GM18507 (cell line): ENCODE data around the gene ZCCHC14.

Source experiments
- DNase-seq: peaks from one replicate; pipeline ENCODE4 v3.0.0; 2011; ENCODE audit warnings: low read depth; ENCODE audit not compliant: insufficient read length; ENCODE audit errors: extremely low spot score
- FAIRE-seq: peaks from 2 replicates; lab custom pipeline; 2011; peaks lifted over from hg19 to GRCh38; lab: Jason Lieb, UNC

ZCCHC14 gene

GRCh38 chr16:87439926-87440325 is 52.9 kb downstream of the ZCCHC14 start:
- no peak for FAIRE-seq
- no peak for DNase-seq

- DNase-seq (no peak), FAIRE-seq (no peak)
Measured at GRCh38 chr16:87438611-87438985, 54.2 kb downstream of the ZCCHC14 start.

- no peak for DNase-seq
- no peak for FAIRE-seq
Measured at GRCh38 chr16:87437911-87438610, 54.8 kb downstream of the ZCCHC14 start.

- no peak for DNase-seq
- FAIRE-seq = no peak
Measured at GRCh38 chr16:87437327-87437726, 55.5 kb downstream of the ZCCHC14 start.

- FAIRE-seq = no peak
- no peak for DNase-seq
Measured at GRCh38 chr16:87436225-87437172, 56.3 kb downstream of the ZCCHC14 start.

GRCh38 chr16:87435372-87436224 is 57.2 kb downstream of the ZCCHC14 start:
- DNase-seq = no peak
- FAIRE-seq = no peak

- FAIRE-seq (no peak), DNase-seq (no peak)
Measured at GRCh38 chr16:87434146-87434667, 58.6 kb downstream of the ZCCHC14 start.

- DNase-seq (no peak), FAIRE-seq (no peak)
Measured at GRCh38 chr16:87432330-87432915, 60.4 kb downstream of the ZCCHC14 start.

- no peak for DNase-seq
- no peak for FAIRE-seq
Measured at GRCh38 chr16:87431926-87432325, 60.9 kb downstream of the ZCCHC14 start.

- DNase-seq (no peak), FAIRE-seq (no peak)
Measured at GRCh38 chr16:87426423-87427215, 66.2 kb downstream of the ZCCHC14 start.

GRCh38 chr16:87425941-87426340 is 66.9 kb downstream of the ZCCHC14 start:
- FAIRE-seq (no peak), DNase-seq (no peak)

- FAIRE-seq (no peak), DNase-seq (no peak)
Measured at GRCh38 chr16:87424266-87424665, 68.6 kb downstream of the ZCCHC14 start.

- DNase-seq = no peak
Measured at GRCh38 chr16:87423429-87423828, 69.4 kb downstream of the ZCCHC14 start.

GRCh38 chr16:87422106-87422505 is 70.7 kb downstream of the ZCCHC14 start:
- DNase-seq (no peak), FAIRE-seq (no peak)

More at GRCh38 chr16:87423429-87423828, 69.4 kb downstream of the ZCCHC14 start:
- FAIRE-seq = no peak

- DNase-seq = no peak
Measured at GRCh38 chr16:87421003-87421912, 71.6 kb downstream of the ZCCHC14 start.

GRCh38 chr16:87420026-87421002 is 72.5 kb downstream of the ZCCHC14 start:
- DNase-seq (no peak), FAIRE-seq (no peak)

More at GRCh38 chr16:87421003-87421912, 71.6 kb downstream of the ZCCHC14 start:
- no peak for FAIRE-seq
